DLD1 (cell line): ENCODE data around the gene PIK3R2.
"Not testable (repeated sequence)": the region's sequence is repeated elsewhere in the genome, so short reads cannot be mapped to it uniquely, and the experiment has no call there.

Source experiments
- in situ Hi-C: cut with HindIII; loops from 2 replicates; pipeline ENCODE4 v1.10.0; 2017; ENCODE audit warnings: low sequenced_read_pairs

The PIK3R2 gene

DNA sequence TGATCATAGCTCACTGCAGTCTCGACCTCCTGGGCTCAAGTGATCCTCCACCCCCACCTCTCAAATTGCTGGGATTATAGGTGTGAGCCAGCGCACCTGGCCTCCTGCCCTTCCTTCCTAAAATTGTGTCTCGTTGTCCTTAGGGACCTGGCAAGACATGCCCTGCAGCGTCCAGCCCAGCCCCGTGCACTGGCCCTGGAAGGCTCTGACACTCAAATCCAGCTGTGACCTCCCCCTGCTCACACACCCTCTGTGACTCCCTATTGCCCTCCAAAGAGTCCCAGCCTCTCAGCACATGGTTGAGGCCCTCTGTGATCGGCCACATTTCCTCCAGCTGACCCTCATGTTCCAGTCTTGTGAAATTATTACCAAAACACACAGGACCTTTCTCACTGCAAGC is 45.0 kb downstream of the PIK3R2 start:
- in situ Hi-C loops, result no loop called here

DNA sequence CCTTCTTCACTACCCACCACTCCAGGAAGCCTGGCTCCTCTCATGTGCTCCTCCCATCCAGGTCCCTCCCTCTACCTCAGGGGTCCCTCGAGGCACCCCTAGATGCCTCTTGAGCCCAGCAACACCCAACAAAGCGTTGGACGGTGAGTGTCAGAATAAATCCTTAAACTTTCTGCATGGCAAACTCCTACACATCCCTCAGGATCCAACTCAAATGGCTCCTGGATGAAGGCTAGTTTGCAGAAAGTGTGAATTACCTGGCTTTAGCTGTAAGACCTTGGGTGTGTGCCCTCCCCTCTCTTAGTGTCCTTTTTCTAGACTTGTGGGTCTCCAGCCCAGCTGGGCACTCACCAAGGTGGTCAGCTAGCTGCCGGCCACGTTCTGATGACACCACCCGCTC is 45.4 kb downstream of the PIK3R2 start:
- in situ Hi-C loops, result no loop called here

DNA sequence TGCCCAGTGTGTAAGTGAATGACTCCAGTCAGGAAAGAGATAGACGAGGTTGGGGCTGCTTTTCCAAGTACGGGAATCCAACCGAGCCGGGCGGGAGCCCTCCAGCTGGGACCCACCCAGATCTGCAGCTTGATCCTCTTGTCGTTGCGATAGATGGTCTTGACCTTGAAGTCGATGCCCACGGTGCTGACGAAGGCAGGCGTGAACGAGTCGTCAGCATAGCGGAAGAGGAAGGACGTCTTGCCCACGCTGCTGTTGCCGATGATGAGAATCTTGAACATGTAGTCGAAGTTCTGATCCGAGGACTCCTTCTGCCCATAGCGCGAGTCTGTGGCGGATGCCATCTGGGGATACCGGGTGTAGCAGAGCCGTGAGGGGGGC is 49.4 kb downstream of the PIK3R2 start:
- in situ Hi-C loops, result no loop called here

- in situ Hi-C loops, result no loop called here
These were observed 49.9 kb downstream of the PIK3R2 start for GRCh38 chr19:18202778-18203407.

DNA sequence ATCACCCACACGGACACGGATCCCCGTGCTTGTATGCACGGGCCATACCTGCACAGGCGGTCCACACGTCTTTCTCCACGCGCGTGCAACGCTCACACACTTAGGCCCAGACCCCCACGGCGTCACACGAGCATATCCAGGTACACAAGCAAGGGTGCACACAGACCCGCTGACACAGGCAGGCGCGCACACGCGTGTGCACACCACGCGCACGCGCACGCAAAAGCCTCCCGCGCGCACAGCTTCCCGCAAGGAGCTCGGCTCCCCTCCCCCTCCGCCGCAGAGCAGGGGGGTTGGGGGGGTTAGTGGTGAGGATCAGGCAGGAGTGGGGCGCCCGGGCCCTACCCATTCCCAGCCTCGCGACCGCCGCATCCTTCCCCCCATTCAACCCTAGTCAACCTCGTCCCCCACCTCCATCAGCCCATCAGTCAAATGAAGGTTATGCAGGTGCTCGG is 50.5 kb downstream of the PIK3R2 start:
- in situ Hi-C loops, result no loop called here

GRCh38 chr19:18203863-18204393 is 51.0 kb downstream of the PIK3R2 start, which contains the start of gene RAB3A:
Gene RAB3A (minus strand): TSS chr19:18204042. CDS start chr19:18202740, 1,302 bp downstream.
- in situ Hi-C loops, result no loop called here

DNA sequence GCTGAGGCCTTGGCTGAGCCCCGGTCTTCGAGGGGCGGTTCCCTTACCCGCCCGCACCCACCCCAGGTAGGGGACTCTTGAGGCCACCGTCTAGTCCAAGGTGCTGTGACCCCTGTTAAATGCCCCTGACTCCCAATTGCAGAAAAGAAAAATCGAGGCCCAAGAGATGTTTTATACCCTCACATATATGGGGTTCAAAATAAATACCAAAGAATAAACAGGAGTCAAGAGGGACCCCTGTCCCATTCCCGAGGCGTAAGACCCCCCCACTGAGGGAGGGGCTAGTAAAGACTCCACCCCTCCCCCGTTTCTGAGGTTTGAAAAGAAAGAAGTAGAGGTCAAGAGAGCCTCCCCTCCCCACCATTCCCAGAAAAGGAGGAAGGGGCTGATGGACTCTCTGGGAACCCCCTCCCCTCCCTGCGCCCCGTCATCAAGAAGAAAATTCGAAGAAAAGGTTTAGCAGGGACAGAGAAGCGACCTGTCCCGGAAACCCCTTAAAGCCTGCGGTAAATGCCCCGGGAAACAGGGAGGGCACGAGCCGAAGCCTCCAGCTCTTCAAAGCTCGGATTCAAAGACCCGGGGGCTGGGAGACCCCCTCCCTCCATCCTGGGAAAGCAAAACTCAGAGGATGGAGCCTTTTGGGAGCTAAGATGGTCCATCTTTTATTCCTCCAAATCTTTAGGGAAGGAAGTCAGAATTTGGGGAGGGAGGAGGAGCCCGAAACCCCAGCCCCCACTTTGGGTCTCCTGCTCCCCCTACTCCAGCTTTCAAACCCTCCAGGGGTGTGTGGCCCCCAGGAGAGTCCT is 51.6 kb downstream of the PIK3R2 start:
- in situ Hi-C loops, result no loop called here

DNA sequence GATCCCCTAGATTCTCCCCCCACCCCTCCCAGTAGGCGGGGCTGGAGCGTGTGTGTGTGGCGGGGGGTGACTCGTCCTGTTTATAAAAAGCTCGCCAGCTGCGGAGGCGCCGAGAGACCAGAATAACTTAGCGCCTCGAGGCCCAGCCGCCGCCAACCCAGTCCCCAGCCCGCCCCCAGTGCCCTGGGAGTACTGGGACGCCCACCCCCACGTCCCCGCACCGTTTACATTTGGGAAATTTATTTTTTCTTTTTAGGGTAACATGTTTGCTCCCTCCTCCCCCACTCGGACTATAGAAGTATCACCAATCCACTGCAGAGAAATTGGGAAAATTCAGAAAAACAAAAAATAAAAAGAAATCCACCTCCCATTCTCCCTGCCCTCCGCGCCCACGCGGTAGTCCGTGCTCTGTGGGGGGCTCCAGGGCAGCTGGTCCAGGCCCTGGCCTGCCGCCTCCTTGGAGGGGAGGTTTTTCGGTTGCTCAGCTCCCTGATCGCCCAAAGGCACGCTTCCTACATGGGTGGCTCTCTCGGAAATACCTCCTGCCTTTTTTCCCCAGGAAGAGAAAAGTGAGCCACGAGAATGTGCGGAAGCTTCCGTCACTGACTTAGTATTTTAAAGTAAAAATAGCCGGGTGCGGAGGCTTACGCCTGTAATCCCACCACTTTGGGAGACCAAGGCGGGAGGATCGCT is 52.4 kb downstream of the PIK3R2 start:
- in situ Hi-C loops, result no loop called here

DNA sequence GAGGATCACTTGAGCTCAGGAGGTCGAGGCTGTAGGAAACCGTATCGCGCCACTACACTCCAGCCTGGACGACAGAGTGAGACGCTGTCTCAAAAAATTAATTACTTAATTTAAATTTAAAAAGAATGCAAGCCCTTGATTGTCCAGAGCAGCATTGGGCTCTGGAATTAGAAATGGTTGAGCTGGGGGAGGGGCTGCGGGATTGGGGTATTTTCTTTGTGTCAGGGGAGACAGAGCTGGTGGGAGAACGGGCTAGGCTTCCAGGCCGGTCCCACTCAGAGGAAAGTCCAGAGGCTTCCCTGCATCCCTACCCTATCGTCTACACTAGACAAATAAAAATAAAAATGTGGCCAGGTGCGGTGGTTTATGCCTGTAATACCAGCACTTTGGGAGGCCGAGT is 53.1 kb downstream of the PIK3R2 start:
- in situ Hi-C loops, result no loop called here

GRCh38 chr19:18208098-18208951 is 55.4 kb downstream of the PIK3R2 start:
- in situ Hi-C loops, result no loop called here

- in situ Hi-C loops, result not testable (repeated sequence)
These were observed 56.9 kb downstream of the PIK3R2 start for GRCh38 chr19:18209912-18210311.

DNA sequence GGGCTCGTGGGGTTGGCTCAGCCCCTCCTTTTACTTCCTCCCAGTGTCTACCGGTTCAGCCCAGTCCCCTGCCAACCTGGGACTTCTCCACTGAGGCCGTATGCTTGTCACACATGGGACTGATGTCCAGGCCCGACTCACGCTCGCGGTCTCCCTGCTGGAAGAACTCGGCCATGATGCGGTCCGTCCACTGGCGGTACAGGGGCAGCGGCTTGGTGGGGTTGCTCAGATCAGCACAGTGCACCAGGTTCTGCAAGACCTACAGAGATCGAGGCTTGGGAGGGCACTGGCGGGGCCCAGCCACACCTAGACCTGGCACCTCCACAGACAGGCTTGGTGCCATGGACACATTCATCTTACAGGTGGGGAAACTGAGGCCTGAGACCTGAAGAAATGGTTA is 58.7 kb downstream of the PIK3R2 start:
- in situ Hi-C loops, result no loop called here

DNA sequence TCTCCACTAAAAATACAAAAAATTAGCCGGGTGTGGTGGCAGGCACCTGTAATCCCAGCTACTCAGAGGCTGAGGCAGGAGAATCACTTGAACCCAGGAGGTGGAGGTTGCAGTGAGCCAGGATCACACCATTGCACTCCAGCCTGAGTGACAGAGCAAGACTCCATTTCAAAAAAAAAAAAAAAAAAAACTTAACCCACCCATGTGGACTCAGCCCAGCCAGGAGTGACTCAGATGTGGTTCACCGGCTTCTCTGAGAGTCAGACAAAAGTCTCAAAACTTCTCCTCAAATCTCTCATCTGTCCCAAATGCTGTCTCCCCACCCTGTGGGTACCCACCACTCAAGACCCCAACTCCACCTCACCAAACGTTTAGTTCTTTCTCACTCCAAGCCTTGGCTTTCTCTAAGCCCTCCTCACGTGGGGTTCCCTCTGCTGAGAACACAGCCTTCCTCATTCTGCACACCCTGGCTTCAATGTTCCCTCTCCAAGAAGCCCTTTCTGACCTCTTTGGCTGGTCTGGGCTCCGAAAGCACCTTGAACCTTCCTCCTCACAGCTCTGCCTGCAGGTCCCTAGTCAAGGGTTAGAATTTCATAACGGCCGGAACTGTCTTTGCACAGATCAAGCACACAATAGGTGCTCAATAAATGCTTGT is 61.9 kb downstream of the PIK3R2 start:
- in situ Hi-C loops, result no loop called here

DNA sequence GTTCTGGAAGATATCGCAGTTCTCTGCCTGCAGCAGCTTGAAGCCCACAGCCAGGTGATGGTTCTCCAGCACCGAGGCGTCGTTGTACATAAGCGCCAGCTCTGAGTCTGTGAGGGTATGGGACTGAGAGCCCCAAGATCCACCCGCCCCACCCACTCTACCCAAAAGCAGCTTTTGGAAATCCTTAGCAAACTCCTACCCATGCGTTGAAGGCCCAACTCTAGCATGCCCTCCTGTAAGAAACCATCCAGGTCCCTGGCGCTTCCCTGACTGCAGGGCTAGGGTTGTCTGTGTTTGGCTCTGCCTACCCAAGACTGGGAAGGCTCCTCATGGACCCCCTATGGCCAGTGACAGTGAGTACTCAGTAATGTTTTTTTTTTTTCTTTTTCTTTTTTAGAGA is 63.8 kb downstream of the PIK3R2 start:
- in situ Hi-C loops, result no loop called here

- in situ Hi-C loops, result no loop called here
These were observed 65.2 kb downstream of the PIK3R2 start for GRCh38 chr19:18218159-18218558.

- in situ Hi-C loops, result no loop called here
These were observed 65.6 kb downstream of the PIK3R2 start for GRCh38 chr19:18218600-18218999.
